Amniotic epithelial cell (primary cell): Measurements from ENCODE around the gene RHOC.

Source experiments
- DNase-seq: peaks from one replicate; pipeline ENCODE4 v3.0.0-alpha.2; 2010; ENCODE audit warnings: low read depth

The RHOC gene

DNA sequence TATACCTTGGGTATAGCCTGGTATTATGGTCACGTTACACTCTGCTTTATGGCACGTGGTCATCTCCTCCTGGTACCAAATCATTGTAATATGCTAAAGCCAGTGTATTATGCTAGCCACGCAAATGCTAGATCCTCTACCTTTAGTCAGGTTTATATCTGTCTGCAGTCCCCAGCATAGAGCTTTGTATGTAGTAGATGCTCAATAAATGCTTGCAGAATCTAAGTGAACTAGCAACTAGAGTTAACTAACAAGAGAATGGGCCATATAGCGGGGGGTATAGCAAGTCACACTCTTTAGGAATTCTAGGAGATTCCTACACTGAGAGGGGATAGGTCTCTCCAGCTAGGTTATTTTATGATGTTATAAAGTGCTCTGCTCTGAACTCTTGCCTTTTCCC lies 29.4 kb downstream of the RHOC start:
- DNase-seq: no peak

- DNase-seq: no peak
Observed at GRCh38 chr1:112676543-112676942, 30.4 kb downstream of the RHOC start.

GRCh38 chr1:112675728-112676381 lies 31.1 kb downstream of the RHOC start:
- no peak for DNase-seq

DNA sequence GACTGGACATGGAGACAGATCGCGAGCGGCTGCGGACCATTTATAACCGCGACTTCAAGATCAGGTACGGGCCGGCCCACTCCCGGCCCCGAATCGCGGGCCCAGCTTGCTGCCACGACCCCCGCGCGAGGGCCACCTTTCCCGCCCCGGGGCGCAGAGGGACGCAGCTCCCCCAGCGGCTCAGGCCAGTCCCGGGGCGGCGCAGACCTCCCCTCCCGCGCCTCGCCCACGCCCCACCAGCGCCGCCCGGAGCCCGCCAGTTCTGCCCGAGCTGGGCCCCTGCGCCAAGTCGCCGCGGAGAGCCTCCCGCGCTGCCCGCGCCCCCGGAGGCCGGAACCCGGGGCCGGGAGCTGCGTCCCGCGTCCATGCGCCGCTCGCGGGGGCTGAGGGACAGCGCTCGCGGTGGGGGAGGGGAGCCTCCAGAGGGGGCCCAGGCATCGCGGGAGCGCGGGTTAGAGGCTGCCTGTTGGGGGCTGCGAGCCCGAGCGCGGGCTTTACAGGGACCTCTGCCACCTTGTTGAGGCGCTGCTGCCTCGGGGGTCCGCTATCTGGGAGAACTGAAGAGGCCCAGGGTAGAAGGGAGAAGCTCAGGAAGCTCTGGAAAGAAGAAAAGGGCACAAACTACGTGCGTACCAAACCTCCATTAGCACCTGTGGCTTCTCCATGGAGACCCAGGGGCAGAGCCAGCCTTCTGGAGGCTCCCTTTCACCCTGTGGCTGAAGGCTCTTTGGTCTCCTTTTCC lies 31.8 kb downstream of the RHOC start:
- DNase-seq: peak; percentile 10

DNA sequence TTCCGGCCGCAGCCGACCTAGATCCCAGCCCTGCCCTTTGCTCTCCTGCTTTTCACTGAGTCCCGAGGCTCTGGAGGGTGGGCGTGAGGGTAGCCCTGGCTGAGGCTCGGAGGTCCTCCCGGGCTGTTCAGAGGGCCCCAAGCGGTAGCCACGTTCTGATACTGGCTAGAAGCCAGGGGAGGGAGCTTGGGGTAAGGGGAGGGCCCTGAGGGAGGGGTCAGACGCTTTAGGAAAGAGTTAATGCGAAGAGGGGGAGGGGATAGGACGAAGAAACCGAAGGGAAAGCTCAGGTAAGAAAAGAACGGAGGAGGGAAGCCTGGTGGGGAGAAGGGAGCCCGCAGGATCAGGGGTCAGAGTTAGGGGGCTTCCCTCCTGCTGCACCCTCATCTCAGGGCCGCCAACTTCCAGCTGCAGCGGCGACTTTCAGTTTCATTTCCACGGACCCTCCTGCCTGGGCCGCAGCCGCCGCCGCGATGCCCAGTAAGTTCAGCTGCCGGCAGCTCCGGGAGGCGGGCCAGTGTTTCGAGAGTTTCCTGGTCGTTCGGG lies 32.4 kb downstream of the RHOC start, which contains the start of gene MOV10:
TSS of gene MOV10 (plus strand) at position 220 of the 546 bp plus-strand sequence. CDS start at position 474, 254 bp downstream.
- peak; percentile 69 for DNase-seq

DNA sequence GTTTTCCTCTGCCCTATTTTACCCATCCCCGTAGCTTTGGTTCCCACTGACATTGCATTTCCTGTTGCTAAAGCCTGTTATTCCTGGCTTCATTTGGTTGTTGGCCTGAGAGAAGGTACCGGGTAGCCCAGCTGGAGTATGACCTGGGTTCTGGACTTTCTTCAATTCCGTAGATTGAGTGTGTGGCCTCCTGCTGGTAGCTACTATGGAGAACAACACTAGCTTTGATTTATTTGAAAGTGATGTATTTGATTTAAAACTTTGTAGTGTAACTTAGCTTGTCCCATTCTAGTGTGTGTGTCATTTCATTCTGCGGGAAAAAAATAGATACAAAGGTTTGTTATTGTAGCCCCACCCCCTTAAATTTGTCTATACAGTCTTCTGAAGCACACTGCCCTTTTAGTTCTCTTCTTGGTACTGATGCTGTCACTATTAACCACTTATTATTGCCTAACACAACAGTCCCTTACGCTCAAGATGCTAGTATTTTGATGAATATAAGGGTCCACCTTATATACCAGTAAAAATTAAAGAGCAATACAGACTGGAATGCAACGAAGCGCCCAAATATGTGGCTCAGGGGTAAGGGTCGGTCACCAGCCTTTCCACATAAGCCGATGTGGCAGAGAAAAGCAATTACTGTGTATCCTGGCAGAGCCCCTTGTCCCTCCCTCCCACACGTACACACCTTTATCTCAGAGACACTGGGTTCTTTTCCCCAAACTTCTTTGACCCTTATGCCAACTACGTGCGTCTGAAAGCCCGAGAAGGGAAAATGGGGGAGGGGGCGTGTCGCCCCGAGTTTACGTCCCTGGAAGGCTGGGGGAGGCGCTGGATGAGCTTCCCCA lies 33.1 kb downstream of the RHOC start:
- DNase-seq: peak; percentile 63

GRCh38 chr1:112672842-112673241 lies 34.1 kb downstream of the RHOC start:
- DNase-seq: no peak

- DNase-seq: peak; percentile 36
Observed at GRCh38 chr1:112672009-112672408, 34.9 kb downstream of the RHOC start.

GRCh38 chr1:112666946-112667345 lies 40.0 kb downstream of the RHOC start:
- DNase-seq: no peak

GRCh38 chr1:112665857-112666256 lies 41.1 kb downstream of the RHOC start:
- no peak for DNase-seq

GRCh38 chr1:112651205-112651604 lies 55.7 kb downstream of the RHOC start:
- no peak for DNase-seq
